ENCODE data around the gene GPATCH1. TPM values are rescaled to one million over a fixed set of nuclear protein-coding genes. Genes with fewer than 3 reads are reported as not detected.

The GPATCH1 gene
- total and polyA plus RNA-seq, 2 of the 13 experiments (the other 11 are each of a cell fraction or from before 2014, with no cell fraction given): 6.8 to 6.9 TPM

DNA sequence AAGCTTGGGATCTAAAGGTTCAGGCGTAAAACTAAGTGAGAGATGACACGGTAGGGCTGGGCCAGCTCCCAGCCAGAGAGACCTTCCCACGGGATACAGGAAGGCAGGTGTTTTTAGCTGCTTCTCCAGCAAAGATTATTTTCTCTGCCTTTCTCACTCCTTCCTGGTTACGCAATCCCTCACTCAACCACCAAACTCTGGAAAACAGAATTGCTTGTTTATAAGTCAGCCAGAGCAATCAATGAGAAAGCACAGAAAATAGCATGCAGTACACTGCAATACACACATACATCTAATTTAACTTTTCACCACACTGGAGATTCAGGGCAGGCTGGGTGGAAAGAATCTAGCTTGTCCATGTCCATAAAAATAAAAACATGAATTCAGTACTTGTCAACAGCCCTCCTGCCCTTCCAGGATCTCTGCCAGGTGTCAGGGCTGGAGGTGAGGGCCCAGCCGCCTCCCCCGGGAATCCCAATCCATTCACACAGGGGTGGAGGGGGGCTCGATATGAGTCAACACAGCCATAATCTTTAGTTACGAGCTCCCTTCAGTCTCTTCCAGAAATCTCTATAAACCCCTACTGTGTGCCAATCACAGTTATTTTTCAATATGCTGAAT, 28.5 kb upstream of the GPATCH1 start (continued):
- TF ChIP-seq CBX2 (IDR thresholded peaks at IDR 0.05; ENCODE audit: low read depth, low read length): no peak
- TF ChIP-seq CBX2 (CRISPR knock-in tag; IDR thresholded peaks at IDR 0.05; ENCODE audit: low read depth): no peak
- TF ChIP-seq HNRNPH1 (optimal IDR thresholded peaks at IDR 0.05; ENCODE audit: low read depth, low read length): no peak
- TF ChIP-seq, protein P1, sequence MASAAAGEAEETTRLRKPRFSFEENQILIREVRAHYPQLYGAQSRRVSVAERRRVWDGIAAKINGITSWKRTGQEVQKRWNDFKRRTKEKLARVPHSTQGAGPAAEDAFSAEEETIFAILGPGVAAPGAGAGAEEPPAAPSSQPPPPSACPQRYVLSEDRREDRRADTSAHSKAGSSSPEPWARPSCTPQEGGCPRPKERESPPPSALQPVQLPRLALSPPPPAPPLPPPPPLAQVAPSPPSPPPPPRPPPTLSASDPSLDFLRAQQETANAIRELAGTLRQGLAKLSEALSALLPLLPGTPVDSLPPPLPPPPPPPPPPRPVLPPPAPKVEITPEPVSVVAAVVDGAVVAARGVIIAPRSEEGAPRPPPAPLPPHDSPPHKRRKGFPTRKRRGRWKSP (CRISPR knock-in tag; IDR thresholded peaks at IDR 0.05): no peak
- no peak for TF ChIP-seq NFATC3 (CRISPR knock-in tag; IDR thresholded peaks at IDR 0.05)
- TF ChIP-seq JUND (CRISPR knock-in tag; IDR thresholded peaks at IDR 0.05): no peak
- TF ChIP-seq KDM5A (IDR thresholded peaks at IDR 0.05; ENCODE audit: borderline replicate concordance, low read length): no peak
- no peak for TF ChIP-seq NCOA1 (CRISPR knock-in tag; IDR thresholded peaks at IDR 0.05)
- TF ChIP-seq ZNF788 (CRISPR knock-in tag; IDR thresholded peaks at IDR 0.05; ENCODE audit: borderline replicate concordance): no peak
- TF ChIP-seq EHMT2 (IDR thresholded peaks at IDR 0.05; ENCODE audit: borderline replicate concordance, low read depth, low read length): no peak
- TF ChIP-seq MLLT10 (CRISPR knock-in tag; IDR thresholded peaks at IDR 0.05): no peak
- TF ChIP-seq ZNF446 (CRISPR knock-in tag; IDR thresholded peaks at IDR 0.05): no peak
- TF ChIP-seq, protein P2, sequence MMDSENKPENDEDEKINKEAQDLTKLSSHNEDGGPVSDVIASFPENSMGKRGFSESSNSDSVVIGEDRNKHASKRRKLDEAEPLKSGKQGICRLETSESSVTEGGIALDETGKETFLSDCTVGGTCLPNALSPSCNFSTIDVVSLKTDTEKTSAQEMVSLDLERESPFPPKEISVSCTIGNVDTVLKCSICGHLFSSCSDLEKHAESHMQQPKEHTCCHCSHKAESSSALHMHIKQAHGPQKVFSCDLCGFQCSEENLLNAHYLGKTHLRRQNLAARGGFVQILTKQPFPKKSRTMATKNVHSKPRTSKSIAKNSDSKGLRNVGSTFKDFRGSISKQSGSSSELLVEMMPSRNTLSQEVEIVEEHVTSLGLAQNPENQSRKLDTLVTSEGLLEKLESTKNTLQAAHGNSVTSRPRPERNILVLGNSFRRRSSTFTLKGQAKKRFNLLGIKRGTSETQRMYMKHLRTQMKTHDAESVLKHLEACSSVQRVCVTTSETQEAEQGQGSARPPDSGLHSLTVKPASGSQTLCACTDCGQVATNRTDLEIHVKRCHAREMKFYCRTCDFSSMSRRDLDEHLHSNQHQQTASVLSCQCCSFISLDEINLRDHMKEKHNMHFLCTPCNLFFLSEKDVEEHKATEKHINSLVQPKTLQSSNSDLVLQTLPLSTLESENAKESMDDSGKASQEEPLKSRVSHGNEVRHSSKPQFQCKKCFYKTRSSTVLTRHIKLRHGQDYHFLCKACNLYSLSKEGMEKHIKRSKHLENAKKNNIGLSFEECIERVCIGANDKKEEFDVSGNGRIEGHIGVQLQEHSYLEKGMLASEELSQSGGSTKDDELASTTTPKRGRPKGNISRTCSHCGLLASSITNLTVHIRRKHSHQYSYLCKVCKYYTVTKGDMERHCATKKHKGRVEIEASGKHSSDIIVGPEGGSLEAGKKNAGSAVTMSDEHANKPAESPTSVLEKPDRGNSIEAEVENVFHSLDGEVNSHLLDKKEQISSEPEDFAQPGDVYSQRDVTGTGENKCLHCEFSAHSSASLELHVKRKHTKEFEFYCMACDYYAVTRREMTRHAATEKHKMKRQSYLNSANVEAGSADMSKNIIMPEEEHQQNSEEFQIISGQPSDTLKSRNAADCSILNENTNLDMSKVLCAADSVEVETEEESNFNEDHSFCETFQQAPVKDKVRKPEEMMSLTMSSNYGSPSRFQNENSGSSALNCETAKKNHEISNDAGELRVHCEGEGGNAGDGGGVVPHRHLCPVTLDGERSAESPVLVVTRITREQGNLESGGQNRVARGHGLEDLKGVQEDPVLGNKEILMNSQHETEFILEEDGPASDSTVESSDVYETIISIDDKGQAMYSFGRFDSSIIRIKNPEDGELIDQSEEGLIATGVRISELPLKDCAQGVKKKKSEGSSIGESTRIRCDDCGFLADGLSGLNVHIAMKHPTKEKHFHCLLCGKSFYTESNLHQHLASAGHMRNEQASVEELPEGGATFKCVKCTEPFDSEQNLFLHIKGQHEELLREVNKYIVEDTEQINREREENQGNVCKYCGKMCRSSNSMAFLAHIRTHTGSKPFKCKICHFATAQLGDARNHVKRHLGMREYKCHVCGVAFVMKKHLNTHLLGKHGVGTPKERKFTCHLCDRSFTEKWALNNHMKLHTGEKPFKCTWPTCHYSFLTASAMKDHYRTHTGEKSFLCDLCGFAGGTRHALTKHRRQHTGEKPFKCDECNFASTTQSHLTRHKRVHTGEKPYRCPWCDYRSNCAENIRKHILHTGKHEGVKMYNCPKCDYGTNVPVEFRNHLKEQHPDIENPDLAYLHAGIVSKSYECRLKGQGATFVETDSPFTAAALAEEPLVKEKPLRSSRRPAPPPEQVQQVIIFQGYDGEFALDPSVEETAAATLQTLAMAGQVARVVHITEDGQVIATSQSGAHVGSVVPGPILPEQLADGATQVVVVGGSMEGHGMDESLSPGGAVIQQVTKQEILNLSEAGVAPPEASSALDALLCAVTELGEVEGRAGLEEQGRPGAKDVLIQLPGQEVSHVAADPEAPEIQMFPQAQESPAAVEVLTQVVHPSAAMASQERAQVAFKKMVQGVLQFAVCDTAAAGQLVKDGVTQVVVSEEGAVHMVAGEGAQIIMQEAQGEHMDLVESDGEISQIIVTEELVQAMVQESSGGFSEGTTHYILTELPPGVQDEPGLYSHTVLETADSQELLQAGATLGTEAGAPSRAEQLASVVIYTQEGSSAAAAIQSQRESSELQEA (CRISPR knock-in tag; IDR thresholded peaks at IDR 0.05; ENCODE audit: not compliant biosample characterization): no peak
- no peak for TF ChIP-seq KAT2B (IDR thresholded peaks at IDR 0.05; ENCODE audit: borderline replicate concordance, low read depth, low read length)
- TF ChIP-seq SIN3B (IDR thresholded peaks at IDR 0.05; ENCODE audit: low read length): no peak
- no peak for TF ChIP-seq ZNF749 (CRISPR knock-in tag; IDR thresholded peaks at IDR 0.05; ENCODE audit: borderline replicate concordance)
- TF ChIP-seq ZNF7 (CRISPR knock-in tag; IDR thresholded peaks at IDR 0.05): peak; percentile 97
- TF ChIP-seq, protein P3, sequence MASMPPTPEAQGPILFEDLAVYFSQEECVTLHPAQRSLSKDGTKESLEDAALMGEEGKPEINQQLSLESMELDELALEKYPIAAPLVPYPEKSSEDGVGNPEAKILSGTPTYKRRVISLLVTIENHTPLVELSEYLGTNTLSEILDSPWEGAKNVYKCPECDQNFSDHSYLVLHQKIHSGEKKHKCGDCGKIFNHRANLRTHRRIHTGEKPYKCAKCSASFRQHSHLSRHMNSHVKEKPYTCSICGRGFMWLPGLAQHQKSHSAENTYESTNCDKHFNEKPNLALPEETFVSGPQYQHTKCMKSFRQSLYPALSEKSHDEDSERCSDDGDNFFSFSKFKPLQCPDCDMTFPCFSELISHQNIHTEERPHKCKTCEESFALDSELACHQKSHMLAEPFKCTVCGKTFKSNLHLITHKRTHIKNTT (CRISPR knock-in tag; IDR thresholded peaks at IDR 0.05): no peak
- peak; percentile 57 for TF ChIP-seq XRCC5 (optimal IDR thresholded peaks at IDR 0.05; ENCODE audit: low read length)
- no peak for TF ChIP-seq SP1 (IDR thresholded peaks at IDR 0.05)
- no peak for TF ChIP-seq SP1 (CRISPR knock-in tag; IDR thresholded peaks at IDR 0.05)
- TF ChIP-seq POLR2A (IDR thresholded peaks at IDR 0.05; ENCODE audit: insufficient read depth in 1 of 2, low read depth in 2 of 2, low read length in 2 of 2): no peak
- TF ChIP-seq ZNF709 (CRISPR knock-in tag; IDR thresholded peaks at IDR 0.05): no peak
